HL-60 (cell line): ENCODE measurements around the gene MDH1.
"Not testable (repeated sequence)": the region's sequence is repeated elsewhere in the genome, so short reads cannot be mapped to it uniquely, and the experiment has no call there.

Experiments used
- DNase-seq, 2 experiments: peaks; one replicate each; pipeline ENCODE4 v3.0.0-alpha.2; 2010 to 2020; ENCODE audit warnings: low read depth in 1 of 2, low spot score in 1 of 2
- H3K27ac ChIP-seq: fragments of 250-450 bp; sonication (Bioruptor Pico); replicated peaks from 2 replicates; pipeline ENCODE4 v1.5.1; 2020; ENCODE audit warnings: mild to moderate bottlenecking, moderate library complexity
- H3K27me3 ChIP-seq: fragments of 250-450 bp; sonication (Bioruptor Pico); 2 replicates; pipeline ENCODE4 v1.5.1; 2021; ENCODE audit warnings: mild to moderate bottlenecking, moderate library complexity; ENCODE audit not compliant: insufficient read depth, poor library complexity, severe bottlenecking
- H3K4me3 ChIP-seq: replicated peaks from 2 replicates; pipeline ENCODE4 v1.5.1; 2011; ENCODE audit warnings: mild to moderate bottlenecking, control low read depth, low read length; ENCODE audit not compliant: insufficient read depth
- CTCF ChIP-seq: IDR thresholded peaks from one replicate; pipeline ENCODE4 v1.5.1; 2011; ENCODE audit warnings: low read length, control low read depth, inconsistent platforms; ENCODE audit not compliant: insufficient read depth
- GABPA ChIP-seq: IDR thresholded peaks from 2 replicates; pipeline ENCODE4 v1.6.1; 2012; ENCODE audit warnings: low read depth
- POLR2AphosphoS5 ChIP-seq: IDR thresholded peaks from 2 replicates; pipeline ENCODE4 v1.6.1; 2012; ENCODE audit warnings: low read depth
- REST ChIP-seq: IDR thresholded peaks from 2 replicates; pipeline ENCODE4 v1.6.1; 2012; ENCODE audit warnings: low read depth; ENCODE audit not compliant: insufficient replicate concordance
- SPI1 ChIP-seq: IDR thresholded peaks from 2 replicates; pipeline ENCODE4 v1.6.1; 2012; ENCODE audit warnings: low read depth, mild to moderate bottlenecking, borderline replicate concordance

Gene MDH1

GRCh38 chr2:63598981-63599380 is 10.2 kb downstream of the MDH1 start:
- Histone ChIP-seq H3K27ac (no peak overlapping the region), H3K4me3 (no peak overlapping the region), H3K27me3 (no peaks in the 10 kb centered on the region)
- no peak for DNase-seq
- TF ChIP-seq SPI1 (no peak), GABPA (no peak), CTCF (no peak), POLR2AphosphoS5 (no peak), REST (no peak)

DNA sequence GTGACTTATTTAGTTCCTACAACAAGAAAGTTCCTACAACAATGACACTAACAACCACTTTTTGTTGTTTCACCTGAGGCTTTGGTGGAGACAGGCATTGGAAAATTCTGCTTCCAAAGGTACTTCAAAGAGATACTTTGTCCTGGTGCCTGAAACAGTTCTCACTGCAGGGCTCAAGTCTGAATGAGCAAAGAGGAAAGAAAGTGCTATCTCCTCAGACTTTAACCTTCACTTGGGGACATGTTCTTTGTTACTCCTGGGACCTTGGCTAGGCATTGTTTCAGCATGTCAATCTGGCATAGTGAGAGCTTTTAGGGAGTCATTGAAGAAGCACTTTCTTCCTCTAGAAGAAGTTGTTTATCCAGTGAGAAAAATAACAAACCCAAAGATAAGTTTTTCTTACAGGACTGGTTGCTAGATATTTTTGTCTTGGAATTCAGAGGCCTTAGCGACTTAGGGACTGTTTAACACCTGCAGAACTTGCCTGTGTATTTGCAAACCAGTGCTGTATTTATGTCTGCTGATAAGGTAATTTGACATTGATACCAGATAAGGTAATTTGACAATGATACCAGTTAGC is 12.2 kb downstream of the MDH1 start:
- no peaks in the 10 kb centered on the region for H3K27me3 ChIP-seq
- H3K27ac ChIP-seq = no peak overlapping the region
- no peak overlapping the region for H3K4me3 ChIP-seq
- no peak for TF ChIP-seq GABPA
- TF ChIP-seq REST = no peak
- no peak for DNase-seq

GRCh38 chr2:63604666-63605065 is 15.9 kb downstream of the MDH1 start:
- Histone ChIP-seq H3K27me3 (no peaks in the 10 kb centered on the region), H3K27ac (no peak overlapping the region), H3K4me3 (no peak overlapping the region)
- DNase-seq = no peak
- TF ChIP-seq POLR2AphosphoS5 = no peak
- no peak for TF ChIP-seq SPI1
- TF ChIP-seq REST = no peak
- no peak for TF ChIP-seq GABPA
- no peak for TF ChIP-seq CTCF

DNA sequence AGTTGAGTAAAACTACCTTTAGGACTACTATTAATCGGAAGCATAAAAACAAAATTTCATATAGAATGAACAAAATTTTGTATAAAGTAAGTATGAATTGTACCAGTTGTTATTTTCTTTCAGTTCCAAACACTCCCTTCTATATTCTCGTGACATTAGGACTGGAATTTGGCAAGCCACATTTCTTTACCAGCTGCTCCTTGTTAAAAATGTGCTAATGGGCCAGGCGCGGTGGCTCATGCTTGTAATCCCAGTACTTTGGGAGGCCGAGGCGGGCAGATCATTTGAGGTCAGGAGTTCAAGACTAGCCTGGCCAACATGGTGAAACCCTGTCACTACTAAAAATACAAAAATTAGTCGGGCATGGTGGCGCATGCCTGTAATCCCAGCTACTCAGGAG is 20.1 kb downstream of the MDH1 start:
- H3K27me3 ChIP-seq, H3K4me3 ChIP-seq, DNase-seq, H3K27ac ChIP-seq: not testable (repeated sequence)
